AG10803 (cell line): ENCODE data around the gene TMC2.

Source experiments
- DNase-seq: peaks from one replicate; pipeline ENCODE4 v3.0.0; 2010; ENCODE audit warnings: low read depth
- H3K4me3 ChIP-seq: 2 replicates; pipeline ENCODE4 v1.5.1; 2011; ENCODE audit warnings: mild to moderate bottlenecking, low read length, control low read depth
- TF ChIP-seq, protein P1 (sequence below): conservative IDR thresholded peaks from 2 replicates; pipeline ENCODE4 v1.5.1; 2011; ENCODE audit warnings: mild to moderate bottlenecking, low read length, control low read depth, inconsistent platforms

Gene TMC2

DNA sequence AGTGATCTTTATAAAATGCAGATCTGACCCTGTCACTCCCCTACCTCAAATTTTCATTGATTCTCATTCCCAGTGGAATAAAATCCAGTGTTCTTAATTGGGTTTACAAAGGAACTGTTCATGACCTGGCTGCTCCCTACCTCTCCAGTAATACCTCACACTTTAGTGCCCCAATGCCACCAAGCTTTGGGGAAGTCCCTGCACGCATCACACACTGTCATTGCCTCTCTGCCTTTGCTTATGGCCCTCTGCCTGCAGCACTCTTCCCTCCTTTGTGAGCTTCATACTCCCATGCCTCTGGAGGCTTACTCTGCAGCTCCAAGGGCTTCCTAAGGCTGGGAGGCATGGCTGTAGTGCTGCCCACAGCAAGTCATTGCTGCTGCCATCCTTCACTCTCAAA, 57.4 kb downstream of the TMC2 start:
- DNase-seq = no peak
- TF ChIP-seq, protein P1, sequence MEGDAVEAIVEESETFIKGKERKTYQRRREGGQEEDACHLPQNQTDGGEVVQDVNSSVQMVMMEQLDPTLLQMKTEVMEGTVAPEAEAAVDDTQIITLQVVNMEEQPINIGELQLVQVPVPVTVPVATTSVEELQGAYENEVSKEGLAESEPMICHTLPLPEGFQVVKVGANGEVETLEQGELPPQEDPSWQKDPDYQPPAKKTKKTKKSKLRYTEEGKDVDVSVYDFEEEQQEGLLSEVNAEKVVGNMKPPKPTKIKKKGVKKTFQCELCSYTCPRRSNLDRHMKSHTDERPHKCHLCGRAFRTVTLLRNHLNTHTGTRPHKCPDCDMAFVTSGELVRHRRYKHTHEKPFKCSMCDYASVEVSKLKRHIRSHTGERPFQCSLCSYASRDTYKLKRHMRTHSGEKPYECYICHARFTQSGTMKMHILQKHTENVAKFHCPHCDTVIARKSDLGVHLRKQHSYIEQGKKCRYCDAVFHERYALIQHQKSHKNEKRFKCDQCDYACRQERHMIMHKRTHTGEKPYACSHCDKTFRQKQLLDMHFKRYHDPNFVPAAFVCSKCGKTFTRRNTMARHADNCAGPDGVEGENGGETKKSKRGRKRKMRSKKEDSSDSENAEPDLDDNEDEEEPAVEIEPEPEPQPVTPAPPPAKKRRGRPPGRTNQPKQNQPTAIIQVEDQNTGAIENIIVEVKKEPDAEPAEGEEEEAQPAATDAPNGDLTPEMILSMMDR = no peak

DNA sequence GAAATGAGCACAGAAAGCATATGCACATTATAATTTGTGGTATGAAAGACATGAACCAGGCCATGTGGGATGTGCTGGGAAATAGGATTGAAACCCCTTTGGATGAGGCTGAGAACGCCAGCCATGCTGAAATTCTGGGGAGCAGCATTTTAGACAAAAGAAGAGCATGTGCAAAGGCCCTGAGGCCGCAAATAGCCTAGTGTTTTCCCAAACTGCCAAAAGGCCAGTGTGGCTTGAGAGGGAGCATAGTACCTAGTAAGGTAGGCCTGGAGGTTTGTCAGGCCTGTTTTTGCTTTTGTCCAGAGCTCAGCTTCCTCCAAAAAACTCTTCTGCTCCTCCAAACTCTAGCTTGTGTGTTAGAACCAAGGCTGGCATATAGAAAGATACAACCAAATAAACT, 58.7 kb downstream of the TMC2 start:
- no peak for DNase-seq
- H3K4me3 ChIP-seq = no peak overlapping the region
- TF ChIP-seq, protein P1 = no peak

More for the DNA sequence above, 57.4 kb downstream of the TMC2 start:
- no peak overlapping the region for H3K4me3 ChIP-seq

GRCh38 chr20:2596673-2597279, 60.4 kb downstream of the TMC2 start:
- DNase-seq = peak; percentile 5
- TF ChIP-seq, protein P1 = no peak
- H3K4me3 ChIP-seq = no peak overlapping the region

- H3K4me3 ChIP-seq = no peak overlapping the region
- no peak for DNase-seq
- TF ChIP-seq, protein P1 = no peak
Observed at GRCh38 chr20:2599288-2600006, 63.1 kb downstream of the TMC2 start.

- TF ChIP-seq, protein P1 = no peak
- no peak overlapping the region for H3K4me3 ChIP-seq
- no peak for DNase-seq
Observed at GRCh38 chr20:2602046-2602735, 65.8 kb downstream of the TMC2 start.

- TF ChIP-seq, protein P1 = no peak
- DNase-seq = no peak
- no peak overlapping the region for H3K4me3 ChIP-seq
Observed at GRCh38 chr20:2602746-2603145, 66.4 kb downstream of the TMC2 start.
